ENCODE data around the gene CDCA7L.
"Not testable (repeated sequence)": the region's sequence is repeated elsewhere in the genome, so short reads cannot be mapped to it uniquely, and the experiment has no call there.

CDCA7L gene

DNA sequence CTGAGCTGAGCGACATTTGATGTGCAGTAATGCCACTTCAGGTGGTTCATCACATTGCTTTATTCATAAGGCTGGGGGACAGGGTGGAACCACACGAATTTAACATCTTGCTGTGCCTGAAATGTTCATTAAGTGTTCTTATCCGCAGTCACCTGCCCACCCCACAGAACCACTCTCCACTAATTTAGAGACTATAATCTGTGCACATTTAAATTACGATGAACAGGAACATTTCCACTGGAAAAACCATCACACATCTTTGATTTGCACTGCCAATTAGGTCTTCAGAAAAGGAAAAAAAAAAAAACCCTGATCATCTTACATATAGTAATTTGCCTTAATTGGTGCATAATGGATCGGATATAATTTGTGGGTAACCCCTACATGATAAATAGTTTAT, 2.3 kb downstream of the CDCA7L start:
- DNase-seq: no peak

DNA sequence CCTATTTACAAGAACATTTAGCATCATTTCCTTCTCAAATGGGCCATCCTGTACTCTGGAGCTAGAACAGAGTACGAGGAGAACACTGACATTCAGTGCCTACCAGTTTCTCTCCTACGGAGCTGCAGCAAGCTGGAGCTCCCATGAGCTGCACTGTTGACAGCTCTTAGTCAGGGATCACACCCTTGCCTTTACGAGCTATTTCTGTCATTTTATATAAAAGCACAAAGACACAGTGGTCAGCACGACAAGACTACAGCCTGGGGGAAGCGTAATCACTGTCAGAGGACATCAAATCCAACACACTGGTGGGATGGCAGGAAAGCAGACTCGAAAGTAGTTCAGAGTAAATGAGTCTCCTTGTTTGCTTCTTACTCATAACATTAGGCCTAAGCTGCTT, 2.7 kb downstream of the CDCA7L start:
- no peak for DNase-seq

DNA sequence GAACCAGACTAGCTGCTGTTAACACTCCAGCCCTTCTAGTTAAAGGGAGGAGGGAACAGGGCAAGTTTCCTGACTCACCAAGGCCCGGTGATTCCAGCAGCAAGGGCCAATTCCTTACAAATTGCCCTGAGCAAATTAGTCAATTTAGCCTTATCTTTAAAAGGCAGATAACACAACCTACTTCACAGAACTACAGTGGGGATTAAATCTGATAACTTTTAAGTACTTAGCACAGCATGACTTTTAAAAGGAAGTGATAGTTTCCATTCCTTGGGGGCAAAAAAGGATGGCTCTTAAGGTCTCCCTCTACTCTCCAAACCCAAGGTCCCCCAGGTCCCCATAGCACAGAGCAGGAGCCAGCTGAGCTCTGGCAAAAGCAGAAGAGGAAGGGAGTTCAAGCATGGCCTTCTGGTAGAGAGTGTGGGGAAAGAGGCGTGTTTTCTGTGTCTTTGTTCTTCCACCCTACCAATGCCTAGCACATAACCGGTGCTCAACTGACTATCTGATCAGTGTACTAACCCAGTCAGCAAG, 4.0 kb downstream of the CDCA7L start:
- no peak for DNase-seq

DNA sequence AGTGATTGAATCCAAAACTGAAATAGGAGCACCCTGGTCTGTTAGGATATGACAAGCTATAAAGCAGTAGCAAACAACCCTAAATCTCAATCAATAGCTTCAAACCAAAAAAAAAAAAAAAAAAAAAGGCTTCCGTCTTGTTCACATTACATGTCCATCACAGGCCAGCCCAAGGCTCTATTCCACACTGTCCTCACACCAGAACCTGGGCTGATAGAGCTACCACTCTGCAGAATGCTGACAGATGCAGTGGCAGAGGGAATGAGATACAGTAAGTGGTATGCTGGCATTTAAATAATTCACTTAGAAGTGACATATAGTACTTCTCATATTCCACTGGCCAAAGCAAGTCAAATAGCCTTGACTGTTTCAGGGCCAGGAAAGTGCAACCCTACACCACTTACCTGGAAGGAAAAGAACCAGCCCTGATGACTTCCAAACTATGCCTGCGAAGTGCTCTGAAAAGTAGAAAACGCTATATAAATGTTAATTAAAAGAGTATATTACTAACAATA, 5.8 kb downstream of the CDCA7L start:
- no peak for DNase-seq

DNA sequence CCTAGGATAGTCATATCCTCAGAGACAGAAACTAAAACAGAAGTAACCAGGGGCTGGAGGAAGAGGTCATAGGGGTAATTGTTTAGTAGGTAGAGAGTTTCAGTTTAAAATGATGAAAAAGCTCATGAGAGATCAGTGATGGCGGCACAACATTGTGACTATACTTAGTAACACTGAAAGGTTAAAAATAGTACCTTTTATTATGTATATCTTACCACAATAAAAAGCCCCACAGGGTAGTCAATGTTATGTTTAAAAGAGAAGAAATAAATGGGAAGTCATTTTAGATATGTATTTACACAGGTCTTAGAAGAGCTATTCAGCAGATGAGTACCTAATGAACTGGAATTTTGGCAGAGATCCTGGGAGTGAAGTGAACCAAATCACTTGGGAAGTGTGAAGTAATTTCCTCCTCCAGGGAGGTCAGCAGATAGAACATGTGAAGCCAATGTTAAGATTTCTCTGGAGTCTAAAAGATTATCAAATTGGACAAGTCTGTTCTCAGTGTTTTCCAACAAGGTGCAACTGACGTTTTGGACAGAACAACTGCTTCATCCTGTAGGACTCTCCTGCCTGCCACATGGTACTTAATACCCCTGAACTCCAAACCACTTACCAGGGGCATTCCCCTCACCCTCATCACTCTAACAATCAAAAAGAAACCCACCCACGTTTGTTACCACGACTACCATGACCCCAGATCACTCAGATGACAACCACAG, 6.4 kb downstream of the CDCA7L start:
- DNase-seq: no peak

DNA sequence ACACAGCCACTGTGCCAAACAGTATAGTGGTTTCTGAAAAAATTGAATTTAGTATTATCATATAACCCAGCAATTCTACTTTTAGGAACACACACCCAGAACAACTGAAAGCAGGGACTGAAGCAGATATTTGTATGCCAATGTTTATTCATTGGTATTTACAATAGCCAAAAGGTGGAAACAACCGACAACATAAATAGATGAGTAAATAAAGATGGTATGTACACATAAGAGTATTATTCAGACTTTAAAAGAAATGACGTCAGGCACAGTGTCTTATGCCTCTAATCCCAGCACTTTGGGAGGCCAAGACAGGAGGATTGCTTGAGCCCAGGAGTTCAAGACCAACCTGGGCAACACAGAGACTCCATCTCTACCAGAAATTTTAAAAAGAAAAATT, 7.2 kb downstream of the CDCA7L start:
- no peak for DNase-seq

DNA sequence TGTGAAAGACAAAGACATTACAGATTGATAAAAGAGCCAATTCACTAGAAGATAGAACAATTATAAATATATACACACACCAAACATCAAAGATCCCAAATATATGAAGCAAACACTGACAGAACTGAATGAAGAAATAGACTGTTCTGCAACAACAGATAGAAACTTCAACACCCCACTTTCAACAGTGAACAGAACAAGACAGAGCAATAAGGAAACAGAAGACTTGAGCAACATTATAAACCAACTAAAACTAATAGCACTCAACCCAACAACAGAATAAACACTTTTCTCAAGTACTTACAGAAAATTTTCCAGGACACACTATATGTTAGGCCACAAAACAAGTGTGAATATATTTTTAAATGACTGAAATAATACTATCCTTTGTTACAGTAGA, 10.9 kb downstream of the CDCA7L start:
- DNase-seq: no peak

DNA sequence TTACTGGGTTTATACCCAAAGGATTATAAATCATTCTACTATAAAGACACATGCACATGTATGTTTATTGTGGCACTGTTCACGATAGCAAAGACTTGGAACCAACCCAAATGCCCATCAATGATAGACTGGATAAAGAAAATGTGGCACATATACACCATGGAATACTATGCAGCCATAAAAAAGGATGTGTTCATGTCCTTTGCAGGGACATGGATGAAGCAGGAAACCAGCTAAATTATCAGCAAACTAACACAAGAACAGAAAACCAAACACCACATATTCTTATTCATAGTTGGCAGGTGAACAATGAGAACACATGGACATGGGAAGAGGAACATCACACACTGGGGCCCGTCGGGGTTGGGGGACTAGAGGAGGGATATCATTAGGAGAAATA, 12.4 kb downstream of the CDCA7L start:
- DNase-seq: not testable (repeated sequence)

DNA sequence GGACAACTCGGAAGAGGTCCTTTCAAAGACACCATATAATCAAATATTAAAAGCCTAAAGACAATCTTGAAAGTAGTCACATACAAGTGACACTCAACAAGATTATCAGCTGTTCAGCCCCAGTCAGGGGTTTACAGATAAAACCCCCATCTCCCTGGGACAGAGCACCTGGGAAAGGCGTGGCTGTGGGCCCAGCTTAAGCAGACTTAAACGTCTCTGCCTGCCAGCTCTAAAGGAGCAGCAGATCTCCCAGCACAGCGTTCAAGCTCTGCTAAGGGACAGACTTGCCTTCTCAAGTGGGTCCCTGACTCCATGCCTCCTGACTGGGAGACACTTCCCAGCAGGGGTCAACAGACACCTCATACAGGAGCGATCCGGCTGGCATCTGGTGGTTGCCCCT, 18.0 kb downstream of the CDCA7L start:
- no peak for DNase-seq

DNA sequence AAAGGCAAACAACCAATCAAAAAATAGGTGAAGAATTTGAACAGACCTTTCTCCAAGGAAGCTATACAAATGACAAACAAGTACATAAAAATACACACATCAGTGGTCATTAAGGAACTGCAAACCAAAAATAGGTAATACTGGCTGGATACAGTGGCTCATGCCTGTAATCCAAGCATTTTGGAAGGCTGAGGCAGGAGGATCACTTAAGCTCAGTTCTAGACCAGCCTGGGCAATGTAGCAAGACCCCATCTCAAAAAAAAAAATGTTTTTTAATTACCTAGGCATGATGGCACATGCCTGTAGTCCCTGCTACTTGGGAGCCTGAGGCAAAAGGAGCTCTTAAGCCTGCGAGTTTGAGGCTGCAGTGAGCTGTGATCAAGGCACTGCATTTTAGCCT, 19.3 kb downstream of the CDCA7L start:
- DNase-seq: no peak

DNA sequence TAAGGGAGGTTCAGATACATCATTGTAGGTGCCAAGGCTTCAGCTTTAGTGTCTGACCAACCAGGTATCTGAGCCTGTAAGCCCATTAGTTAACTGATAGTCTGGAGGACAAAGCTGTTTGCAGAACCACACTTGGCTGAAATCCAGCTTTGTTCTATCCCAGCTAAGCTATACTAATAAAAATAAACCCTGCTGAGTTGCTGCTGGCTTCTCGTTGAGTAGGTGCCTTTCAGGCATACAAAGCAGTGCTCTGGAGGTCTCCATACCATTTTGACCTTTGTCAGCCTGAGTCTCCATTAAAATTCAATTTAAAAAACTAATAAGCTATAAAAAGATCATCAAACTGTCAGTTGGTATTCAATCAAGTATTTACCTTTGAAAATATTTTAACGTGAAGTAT, 22.0 kb downstream of the CDCA7L start:
- no peak for DNase-seq

DNA sequence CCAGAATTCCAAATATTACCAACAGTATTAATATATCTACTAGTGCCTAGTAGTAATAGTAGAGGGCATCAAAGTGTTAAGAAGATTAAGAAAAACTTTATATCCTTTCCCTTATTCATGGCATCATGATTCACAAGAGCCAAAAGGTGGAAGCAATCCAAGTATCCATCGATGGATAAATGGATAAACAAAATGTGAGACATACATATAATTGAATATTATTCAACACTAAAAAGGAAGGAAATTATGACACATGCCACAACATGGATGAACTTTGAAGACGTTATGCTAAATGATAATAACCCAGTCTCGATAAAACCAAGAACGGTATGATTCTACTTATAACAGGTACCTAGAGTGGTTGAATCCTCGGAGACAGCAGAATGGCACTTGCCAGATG, 23.1 kb downstream of the CDCA7L start:
- no peak for DNase-seq

DNA sequence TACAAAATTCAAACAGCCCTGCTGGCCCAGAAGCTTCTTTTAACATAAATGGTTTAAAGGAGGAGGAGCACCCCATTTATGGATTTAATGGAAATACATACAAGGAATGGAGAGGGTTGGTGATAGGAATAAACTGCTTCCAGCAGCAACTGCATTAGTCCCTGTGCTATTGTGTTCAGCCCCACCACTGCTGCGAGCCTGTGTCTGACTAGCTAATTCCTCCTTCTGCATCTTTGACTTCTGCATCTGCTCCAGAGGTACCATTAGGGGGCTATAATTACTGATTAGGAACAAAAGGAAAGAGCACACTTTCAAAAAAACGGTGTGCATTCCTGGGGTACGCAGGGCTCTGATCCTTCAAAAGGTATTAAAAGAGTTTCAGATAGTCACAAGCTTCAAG, 24.8 kb downstream of the CDCA7L start:
- DNase-seq: no peak

DNA sequence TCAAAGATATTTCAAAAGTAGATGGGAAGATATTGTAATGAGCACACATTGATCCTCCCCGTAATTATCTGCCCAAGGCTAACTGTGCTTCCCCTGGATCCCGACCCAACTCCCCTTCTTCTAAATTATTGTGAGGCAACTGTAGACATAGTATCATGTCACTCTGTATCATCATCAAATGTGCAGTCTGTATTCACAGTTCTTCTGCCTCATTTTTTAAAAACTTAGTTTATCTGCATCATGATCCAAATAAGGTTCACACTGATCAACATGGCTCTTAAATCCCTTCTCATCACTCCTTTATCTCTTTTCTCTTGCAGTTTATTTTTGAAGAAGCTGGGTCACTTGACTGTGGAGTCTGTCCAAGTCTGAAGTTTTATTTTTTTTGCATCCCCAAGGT, 27.5 kb downstream of the CDCA7L start:
- DNase-seq: no peak

DNA sequence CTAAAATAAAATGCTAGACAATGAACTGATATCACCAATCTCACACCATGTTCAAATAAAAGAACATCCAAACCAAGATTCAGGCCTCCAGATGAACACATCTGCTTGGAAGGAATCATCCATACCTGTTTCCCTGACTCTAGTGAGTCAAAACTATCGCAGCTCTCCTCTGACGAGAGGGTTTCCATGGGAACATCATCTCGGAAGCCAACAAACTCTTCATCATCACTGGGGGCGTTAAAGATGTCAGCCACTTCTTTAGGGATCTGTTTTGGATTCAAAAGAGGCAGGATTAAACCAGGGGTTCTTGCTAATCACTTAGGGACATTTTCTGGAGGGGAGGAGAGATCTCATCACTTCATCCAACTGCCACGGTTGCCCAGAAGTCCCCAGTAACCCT, 29.1 kb downstream of the CDCA7L start:
- no peak for DNase-seq

DNA sequence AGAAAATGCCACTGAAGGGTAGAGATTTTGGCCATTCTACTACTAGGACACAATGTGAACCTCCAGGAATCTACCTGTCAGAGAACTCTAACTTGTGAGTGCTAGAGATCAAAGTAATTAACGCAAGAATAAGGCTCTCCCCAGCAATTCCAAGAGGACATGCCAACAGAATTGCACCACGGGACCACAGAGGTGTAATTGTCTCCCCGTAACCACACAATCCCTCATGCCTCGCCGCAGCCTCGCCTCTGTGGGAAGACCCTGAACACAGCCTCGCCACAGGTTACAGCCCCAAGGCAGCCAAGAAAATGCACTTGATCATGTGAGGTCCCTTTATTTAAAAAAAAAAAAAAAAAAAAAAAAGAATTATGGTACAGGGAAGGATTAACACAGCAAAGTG, 29.5 kb downstream of the CDCA7L start:
- no peak for DNase-seq

DNA sequence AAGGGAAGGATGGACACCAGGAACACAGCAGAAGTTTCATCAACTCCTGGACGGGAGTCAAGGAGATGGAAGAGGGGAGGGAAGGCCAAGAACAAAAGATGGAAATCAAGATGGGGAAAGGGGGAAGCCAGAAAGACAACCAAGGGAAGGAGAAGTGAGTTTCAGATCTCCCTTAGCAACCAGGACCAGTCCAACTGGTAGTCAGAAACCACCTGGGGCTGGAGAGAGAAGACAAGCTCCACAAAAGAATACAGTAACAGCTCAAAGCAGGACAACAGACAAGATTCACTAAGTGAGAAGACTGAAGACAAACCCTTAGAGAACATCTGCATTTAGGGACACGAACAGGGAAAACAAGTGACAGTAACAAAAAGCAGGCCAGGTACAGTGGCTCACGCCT, 30.6 kb downstream of the CDCA7L start:
- DNase-seq: no peak

DNA sequence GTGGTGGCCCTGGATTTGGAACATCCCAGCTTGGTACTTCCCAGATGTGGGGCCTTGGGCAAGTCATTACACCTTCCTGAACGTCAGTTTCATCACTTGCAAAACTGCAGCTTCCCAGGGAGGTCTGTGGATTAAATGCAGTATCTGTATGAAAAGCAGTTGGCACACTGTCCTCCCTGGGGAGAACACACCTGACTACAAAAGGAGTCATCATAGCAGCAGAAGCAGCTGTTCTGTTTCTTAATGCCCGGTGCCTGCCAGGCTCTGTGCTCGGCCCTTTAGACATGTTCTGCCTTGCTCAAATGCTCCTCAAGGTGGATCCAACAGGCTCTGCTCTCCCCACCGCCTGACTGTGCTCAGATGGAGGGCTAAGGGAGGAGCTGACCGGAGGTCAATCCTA, 31.0 kb downstream of the CDCA7L start:
- DNase-seq: no peak

DNA sequence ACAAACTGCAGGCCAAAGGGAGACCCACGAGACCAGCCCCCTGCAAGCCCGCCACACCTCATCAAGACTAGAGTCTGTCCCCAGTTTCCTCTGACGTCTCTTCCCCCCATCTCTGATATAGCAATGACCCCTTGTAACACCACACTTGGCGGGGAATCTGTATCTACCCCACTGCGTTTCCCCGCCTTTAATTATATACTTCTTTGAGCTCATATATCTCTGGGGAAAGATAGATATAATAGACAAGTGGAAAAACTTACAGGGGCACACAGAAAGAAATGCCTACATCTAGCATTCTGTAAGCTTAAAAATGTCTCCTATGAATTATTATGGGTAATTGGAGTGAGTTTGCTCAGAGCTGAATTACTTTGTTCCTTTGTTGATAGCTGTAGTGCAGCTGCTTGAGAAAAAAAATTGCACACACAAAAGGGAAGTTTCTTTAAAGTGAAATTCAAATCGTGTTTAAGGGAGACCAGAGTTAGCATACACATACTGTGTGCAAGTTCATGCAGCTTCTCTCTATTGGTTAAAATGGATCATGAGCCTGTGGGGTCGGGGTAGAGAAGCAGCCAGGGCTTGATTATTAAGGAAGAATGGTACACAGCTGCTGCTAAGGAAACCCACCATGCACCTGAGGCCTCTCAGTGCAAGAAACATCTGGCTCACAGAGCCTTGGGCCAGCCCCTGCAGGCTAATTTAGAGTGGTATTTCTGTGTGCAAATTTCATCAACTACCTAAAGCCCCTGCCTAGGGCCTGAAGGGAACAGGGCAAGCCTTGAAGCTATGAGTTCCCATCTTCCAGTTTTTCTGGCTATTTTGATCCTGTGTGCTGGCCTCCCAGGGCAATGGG, 32.5 kb downstream of the CDCA7L start:
- DNase-seq: no peak

DNA sequence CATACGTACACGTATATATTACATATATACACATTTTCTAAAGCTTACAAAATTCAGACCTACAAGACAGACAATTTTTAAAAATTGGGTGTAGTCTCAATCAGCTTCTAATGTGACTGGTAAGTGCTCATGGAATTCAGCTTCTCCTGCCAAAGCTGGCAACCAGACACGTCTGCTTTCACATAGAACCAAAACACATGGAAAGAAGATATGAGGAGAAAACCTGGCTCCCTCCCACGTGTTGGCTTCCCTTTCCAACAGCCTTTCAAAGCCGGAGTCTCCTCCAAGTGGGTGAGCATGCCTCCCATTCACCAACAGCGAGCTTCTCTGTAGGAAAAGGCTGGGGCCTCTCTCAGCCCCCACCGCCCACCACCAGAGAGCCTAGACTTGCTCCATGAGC, 33.4 kb downstream of the CDCA7L start:
- DNase-seq: no peak

DNA sequence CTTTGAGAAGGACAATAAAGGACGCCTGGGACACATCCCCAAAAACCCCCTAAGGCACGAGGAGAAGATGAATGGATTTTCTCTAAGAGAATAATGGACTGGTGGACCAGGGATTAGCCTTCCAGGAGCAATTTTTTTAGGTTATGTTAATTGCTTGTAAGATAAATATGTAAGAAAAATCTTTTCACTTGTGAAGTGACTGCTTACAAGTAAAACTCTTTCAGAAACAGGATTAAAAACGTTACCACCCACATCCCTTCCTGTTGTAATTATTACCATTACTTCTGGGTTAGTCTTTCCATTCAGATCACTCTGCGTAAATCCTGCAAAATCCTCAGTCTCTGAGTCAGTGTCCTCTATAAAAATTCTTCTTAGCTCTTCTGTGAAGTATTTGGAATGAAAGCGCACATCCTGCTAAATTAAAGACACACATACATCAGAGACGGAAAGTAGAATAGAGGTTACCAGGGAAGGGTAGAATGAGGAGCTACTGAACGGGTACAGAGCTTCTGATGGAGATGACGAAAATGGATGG, 34.3 kb downstream of the CDCA7L start:
- DNase-seq: no peak

DNA sequence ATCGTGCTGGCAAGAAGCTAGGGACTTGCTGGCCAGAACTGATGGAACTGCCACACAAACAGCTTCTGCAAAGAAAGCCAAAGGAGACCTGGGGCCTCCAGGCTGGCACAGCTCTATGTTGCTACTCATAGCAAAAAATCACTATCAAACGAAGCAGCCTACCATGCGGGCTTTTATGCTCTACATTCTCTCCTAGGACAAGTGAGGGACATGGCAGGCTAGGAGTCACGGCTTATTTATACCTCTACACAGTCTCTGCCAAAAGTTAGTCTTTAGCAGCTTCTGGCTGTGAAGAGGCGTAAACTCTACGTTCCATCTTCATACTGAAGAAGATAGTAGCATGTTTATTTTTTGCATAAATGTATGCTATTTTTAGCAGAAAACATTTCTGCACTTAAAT, 35.4 kb downstream of the CDCA7L start:
- no peak for DNase-seq

DNA sequence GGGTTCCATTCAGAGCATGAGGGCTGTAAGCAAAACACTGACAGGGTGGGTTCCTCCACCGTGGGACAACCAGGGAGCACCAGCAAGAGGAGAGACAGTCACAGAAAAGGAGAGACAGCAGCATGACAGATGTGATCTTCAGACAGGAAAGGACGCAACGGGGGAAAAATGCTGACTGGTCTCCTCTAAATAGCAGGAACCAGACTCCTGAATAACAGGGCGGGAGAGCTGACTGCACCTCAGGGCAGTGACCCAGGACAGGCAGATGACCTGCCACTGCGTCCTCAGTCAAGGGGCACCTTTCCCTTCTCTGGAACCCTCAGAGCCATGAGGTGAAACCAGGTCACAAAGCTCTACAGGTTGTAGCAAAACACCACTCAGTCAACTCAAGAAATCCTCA, 37.0 kb downstream of the CDCA7L start:
- DNase-seq: no peak

Measured in NCI-H1048 (cell line).